Measurements from ENCODE around the gene SF3B1.
"Not testable (repeated sequence)": the region's sequence is repeated elsewhere in the genome, so short reads cannot be mapped to it uniquely, and the experiment has no call there.

SF3B1 gene

DNA sequence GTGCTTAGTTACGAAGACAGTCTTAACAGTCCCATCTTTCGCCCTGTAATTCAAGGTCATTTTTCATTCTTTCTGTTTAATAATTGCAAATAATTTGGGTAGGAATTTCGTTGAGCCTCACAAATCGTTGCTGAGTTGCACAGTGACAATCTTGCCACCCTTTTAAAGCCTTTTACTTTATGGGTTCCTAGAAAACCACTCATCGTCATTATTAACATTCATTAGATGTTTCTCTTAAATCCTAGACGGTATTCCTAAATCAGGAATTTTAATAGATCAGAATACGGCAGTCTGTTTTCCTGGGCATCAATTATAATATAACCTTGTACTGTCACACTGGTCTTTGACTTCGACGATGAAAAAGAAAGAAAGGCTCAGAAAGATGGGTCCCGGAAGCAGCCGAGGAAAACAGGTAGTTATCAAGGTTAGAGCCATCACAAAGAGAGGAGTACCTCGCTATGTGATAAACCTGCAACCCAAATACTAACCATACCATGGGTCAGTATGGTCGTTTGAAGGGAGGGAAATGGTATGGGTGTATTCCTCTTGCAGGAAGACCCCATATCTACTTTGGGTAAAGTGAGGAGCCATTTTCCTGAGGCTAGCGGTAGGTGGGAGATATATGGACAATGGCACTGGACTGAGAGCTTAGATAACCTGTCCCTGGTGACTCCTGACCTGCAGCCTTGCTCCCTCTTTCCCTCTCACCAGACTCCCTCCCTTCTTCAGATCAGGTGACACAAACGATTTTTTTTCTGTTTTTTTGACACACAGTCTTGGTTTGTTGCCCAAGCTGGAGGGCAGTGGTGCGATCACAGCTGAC lies 981 bp upstream of the SF3B1 start:
- peak; percentile 16 for DNase-seq

DNA sequence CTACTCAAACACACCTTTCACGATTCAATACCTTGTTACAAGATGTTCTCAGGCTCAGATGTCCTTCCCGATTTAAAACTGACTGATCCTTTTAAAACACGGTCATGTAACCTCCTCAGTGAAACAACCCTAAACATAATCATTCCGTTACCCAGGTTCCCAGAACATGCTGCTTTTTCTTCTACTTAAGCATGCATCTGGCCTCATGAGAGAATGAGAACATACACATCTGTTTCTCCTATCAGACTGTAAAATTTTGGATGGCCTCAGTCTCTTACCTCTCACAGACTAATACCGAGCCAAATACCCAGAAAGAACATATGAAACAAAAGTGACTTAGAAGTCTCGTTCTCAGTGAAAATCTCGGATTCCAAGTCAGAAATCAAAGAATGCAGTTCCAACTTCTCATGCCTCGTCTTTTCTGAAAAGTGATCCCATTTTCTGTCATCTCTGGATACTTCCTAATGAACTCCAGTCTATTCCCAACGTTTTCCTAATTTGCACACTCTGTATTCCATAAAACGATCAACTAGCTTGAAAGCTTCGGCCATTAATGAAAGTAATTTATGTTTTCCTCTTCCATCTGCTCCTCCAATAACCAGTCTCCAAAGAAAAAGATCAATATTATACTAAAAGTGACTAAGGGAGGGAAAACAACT lies 919 bp downstream of the SF3B1 start:
- no peak for DNase-seq

DNA sequence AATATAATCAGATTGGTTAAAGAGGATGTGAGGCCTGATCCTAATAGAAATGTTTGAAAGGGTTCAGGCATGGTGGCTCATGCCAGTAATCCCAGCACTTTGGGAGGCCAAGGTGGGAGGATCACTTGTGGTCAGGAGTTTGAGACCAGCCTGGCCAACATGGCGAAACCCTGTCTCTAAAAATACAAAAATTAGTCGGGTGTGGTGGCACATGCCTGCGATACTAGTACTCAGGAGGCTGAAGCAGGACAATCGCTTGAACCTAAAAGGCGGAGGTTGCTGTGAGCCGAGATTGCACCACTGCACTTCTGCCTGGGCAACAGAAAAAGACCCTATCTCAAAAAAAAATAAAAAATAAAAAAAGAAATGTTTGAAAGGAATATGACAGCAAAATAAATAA lies 2.3 kb downstream of the SF3B1 start:
- DNase-seq, result not testable (repeated sequence)

DNA sequence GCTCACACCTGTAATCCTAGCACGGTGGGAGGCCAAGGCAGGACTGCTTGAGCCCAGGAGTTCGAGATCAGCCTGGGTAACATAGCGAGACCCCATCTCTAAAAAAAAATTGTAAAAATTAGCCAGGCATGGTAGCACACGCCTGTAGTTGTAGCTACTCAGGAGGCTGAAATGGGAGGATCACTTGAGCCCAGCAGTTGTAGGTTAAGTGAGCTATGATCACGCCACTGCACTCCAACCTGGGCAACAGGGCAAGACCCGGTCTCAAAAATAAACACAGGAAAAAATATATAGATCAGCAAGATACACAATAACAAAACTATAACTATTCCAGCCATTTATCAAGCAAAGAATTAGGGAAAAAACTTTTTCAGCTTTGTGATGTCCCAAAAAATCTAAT lies 3.0 kb downstream of the SF3B1 start:
- no peak for DNase-seq

DNA sequence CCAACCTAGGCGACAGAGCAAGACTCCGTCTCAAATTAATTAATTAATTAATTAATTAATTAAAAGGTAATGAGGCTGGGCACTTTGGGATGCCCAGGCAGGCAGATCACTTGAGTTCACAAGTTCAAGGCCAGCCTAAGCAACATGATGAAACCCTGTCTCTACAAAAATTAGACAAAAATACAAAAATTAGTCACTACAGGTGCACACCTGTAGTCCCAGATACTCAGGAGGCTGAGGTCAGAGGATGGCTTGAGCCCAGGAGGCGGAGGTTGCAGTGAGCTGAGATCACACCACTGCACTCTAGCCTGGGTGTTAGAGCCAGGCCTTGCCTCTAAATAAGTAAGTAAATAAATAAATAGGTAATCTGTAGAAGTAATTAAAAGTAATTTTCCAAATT lies 6.8 kb downstream of the SF3B1 start:
- no peak for DNase-seq

DNA sequence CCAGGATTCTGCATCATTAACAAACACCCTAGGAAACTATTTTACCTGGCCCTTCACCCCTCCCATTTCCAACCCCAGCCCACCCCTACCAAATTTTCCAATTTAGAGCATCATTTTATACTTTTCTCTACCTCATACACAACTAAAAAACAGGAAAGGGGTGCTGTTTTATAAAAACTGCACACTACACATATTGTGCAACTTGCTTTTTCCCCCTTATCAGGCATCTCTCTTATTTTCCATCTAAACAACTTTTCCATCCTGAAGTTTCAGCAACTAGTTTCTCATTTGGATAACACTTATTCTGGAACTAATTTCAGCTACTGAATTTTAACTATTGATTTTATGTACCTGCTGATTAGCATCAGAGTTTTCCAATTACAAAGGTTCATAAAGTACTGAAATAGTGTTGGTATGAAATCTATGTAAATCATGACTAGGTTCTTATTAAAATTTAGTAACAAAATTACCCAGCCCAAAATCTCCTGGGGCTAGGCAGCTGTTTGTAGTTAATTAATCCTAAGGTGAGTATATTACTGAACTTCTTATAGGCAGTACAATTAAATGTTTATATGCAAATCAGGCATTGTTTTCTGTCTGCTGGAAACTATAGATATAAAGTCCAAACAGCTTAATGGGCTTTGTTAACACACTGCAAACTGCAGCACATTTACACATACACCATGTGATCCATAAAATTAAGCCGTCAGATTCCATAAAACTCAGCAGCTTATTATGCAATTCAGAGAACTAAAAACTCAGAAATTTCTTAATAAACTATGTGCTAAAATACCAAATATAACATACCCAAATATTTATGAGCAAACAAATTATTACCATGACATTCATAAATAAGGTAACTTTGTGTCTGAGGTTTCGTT lies 7.9 kb downstream of the SF3B1 start:
- DNase-seq, result no peak

DNA sequence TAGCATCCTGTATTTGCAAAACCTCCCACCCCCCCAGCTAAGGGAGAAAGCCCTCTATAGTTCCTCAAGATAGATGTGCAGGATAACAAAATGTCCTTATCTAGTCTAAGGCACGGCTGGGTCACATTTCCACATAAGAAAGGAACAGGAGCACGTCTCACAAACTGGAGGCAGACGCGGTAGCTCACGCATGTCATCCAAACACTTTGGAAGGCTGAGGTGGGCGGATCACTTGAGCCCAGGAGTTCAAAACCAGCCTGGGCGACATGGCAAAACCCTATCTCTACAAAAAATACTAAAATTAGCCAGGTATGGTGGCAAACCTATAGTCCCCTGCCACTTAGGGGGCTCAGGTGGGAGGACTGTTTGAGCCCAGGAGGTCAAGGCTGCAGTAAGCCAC lies 9.3 kb downstream of the SF3B1 start:
- DNase-seq, result no peak

DNA sequence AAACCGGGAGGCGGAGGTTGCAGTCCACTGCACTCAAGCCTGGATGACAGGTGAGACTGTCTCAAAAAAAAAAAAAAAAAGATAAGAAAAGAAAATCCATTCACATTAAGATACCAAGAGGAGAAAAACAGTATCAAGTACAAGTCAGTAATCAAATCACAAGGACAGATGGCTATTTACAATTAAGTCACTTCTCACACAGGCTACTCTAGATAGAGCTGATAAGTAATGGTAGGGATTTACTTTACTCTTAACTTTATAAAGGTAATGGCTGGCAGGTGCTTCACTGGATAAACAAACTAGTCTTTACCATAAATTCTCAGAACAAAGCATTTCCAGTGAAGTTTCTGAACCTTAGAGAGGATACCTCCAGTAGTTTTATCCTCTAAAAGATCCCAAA lies 11.5 kb downstream of the SF3B1 start:
- DNase-seq, result no peak

DNA sequence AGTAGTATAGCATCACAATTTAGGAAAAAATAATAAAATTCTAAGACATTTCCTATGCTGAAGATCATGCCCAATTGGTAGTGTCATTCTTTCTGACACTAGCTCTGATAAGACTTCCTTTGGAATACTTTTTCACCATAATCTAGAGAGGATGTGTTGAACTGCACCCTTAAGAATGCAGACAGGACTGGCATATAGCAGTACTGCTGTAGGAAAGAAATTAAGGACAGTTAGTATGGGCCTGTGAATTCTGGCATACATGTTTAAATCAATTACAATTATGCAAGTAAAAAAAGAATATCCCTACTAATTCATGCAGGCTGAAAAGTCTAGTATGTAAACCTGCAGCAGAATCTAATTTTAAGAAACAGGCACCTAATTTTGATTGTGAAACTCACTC lies 15.4 kb downstream of the SF3B1 start:
- no peak for DNase-seq

DNA sequence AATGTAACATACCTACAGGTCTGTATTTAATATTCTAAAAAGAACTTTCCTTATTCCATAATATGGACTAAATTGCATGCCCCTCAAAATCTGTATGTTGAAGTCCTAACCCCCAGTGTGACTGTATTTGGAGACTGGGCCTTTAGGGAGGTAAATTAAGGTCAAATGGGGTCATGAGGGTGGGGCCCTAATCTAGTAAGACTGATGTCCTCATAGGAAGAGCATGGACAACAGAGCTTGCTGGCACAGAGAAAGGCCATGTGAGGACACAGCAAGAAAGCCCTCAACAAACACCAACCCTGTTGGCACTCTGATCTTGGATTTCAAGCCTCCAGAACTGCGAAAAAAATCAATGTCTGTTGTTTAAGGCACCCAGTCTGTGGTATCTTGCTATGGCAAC lies 18.6 kb downstream of the SF3B1 start:
- DNase-seq, result no peak

DNA sequence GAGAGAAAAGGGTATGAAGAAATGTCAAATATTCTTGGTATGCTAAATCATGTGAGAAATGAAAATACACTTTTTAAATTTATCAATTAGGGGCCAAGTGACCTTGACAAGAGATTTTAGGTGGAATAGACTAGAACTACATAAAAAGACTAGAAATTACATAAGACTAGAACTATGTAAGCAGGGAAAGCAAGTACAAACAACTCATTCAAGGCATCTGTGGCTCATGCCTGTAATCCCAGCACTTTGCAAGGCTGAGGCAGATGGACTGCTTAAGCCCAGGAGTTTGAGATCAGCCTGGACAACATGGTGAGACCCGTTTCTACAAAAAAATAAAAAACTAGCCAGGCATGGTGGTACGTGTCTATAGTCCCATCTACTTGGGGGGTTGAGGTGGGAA lies 20.3 kb downstream of the SF3B1 start:
- no peak for DNase-seq

DNA sequence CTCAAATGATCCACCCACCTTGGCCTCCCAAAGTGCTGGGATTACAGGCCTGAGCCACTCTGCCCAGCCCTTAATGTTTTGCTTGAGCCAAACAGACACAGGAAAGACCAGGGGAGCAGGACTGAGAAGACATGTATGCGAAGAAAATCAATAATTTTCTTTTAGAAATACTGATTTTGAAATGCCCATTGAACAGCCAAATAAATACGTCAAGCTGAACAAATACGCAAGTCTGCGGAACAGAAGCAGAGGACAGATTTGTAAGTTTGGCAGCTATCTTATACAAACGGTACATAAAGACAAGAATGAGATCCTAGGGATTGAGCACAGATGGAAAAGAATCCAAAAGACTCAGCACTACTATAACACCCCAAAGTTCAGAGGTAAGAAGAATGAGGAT lies 20.8 kb downstream of the SF3B1 start:
- no peak for DNase-seq

DNA sequence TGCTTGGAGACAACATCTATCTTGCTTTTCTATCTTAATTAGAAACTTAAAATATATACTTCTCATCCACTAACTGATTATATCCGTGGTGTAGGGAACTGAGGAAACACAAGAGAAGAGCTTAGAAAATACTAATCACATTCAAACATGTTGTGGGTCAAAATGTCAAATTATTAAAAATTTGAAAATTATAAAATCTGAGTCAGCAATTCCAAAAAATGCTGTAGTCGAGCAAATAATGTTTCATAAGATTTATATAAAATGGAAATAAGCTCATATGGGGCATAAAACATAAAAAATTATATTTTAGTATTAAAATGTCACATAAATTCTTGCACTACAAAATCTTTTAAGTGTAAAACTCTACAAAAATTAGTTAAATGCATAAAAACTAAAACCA lies 29.2 kb downstream of the SF3B1 start:
- DNase-seq, result no peak

DNA sequence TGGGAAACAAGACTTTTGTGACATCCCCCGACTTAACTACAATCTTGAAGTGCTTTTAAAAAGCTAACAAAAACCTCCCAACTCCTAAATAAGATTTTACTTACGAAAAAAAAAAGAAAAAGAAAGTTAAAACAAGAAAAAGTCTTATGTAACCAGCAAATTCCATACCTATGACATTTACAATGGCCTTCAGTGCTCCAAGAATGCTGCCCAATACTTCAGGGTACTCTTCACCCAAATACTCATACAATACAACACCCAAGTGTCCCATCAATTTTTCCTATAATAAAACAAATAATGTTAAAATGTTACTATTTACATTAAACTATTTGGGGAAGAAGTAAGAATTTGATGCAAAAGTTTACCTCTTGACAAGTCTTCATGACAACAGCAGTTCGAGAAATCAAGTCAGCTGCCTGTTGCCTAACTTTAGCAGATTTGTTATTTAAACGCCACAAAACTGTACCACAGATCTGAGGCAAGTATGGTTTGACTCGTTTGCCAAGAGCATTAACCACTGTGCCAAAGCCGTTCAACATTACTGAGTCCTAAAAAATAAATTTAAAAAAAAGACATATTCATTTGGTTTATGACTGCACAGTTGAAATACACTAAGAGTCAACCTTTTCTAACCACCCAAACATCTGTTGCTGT lies 34.8 kb downstream of the SF3B1 start:
- no peak for DNase-seq

DNA sequence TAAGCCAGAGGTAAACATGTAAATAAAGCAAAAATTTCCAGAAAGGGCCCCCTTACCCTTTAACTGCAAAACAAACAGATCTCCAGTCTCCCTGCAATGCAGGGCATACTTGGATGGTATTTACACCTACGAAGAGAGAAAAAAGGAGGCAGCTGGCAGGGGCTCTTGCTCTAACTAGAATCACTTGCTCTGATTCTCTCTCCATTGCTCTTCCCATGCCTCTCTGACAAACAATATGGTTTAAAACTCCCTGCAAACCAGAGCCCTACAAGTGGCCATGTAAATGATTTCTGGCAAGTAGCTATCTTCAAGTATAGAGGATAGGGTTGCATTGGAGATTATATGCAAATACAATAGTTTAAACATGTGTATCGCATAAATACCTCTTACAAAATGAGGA lies 35.9 kb downstream of the SF3B1 start:
- DNase-seq, result no peak

DNA sequence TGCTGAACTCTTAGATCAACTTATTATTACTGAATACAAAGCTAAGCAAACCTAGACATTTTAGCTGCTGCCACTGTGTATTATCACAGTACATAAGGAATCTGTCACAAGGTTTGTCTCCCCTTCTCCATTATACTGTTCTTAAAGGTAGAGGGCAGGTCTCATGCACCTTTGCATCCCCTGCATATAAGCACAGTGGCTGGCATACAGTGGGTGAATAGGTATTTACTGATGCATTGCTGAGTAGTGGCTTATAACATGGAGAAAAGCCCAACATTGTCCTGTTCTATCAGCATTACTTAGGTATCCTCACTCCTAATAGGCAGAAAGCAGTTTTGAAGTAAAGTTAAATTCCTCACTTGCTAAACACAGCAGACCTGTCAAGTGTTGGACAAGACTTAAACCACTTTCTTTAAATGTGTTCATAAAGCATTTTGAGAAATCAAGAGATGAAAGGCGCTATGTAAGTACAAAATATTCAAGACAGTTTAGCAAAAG lies 43.6 kb downstream of the SF3B1 start:
- DNase-seq, result no peak

DNA sequence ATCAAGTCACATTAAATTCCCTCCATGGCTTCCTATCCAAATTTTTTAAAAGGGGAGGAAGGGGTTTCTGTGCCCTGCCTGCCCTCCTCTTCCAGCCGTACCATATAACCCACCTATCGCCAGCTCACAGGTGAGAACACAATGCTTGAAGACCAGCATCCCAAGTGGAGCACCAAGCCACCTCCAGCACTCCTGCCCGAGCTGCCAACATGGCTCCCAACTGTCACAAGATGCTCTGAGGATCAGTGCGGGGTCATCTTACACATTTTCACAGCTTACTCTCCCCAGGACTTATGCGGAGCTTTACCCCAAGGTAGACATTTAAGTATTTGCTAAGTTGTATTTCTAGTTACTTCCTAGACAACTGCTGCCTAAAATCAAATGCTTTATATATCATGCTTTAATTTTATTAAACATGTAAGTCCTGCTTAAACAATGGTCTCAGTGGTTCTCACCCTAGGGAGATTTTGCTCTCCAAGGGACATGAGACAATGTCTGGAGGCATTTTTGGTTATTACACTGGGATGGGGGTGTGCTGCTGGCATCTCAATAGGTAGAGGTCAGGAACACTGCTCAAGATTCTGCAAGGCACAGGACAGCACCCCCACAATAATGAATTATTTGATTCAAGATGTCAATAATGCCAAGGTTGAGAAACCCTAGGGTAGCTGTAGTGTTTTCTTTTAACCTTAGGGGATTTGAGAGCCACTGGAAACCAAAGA lies 45.8 kb downstream of the SF3B1 start:
- DNase-seq, result no peak

DNA sequence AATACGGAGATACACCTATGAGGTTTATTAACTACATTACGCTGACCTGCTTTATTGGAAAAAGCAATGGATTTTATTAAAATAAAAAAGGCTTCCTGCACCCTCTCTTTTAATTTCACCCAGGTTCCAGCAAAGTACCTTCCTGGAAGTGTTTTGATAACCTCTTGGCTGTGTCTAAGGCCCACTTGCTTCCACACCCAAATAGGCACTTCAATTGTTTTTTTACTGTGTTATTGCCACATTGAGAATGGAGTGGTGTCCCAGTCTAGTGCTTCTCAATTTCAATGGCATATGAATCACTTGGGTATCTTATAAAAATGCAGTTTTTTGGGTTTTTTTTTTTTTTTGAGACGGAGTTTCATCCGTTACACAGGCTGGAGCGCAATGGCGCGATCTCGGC lies 47.6 kb downstream of the SF3B1 start:
- no peak for DNase-seq

DNA sequence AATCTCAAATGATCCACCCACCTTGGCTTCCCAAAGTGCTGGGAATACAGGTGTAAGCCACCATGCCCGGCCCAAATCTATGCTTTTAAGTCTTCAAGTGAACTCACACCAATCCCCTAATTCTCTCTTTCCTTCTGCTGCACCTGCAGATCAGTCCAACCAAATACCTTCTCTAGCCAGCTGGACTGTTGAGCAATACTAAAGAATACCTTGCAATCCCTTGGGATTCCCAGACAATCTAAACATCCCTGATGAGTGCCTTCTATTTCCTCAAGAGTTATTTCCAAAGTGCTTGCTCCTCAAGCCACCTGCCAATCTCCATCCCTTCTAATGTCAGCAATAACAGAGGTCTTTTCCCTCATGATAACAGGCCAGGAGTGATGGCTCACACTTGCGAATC lies 48.6 kb downstream of the SF3B1 start:
- no peak for DNase-seq

DNA sequence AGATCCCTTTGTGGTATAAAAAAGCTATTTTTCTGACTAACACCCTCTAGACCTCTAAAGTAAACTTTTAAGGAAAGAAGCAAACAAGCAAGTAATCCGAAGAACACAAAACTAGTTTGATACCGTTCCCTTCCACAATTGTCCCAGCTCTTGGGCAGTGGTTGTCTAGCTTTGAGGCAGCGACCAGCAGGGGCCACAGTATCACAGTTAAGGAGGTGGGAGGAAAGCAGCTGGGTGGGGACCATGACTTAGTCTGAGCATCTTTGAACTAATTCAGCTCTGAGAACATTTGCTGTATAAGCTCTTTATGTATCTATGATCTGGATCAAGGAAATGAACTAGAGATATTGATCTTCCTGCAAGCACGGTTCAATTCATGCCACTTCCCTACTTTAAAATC lies 51.0 kb downstream of the SF3B1 start:
- no peak for DNase-seq

DNA sequence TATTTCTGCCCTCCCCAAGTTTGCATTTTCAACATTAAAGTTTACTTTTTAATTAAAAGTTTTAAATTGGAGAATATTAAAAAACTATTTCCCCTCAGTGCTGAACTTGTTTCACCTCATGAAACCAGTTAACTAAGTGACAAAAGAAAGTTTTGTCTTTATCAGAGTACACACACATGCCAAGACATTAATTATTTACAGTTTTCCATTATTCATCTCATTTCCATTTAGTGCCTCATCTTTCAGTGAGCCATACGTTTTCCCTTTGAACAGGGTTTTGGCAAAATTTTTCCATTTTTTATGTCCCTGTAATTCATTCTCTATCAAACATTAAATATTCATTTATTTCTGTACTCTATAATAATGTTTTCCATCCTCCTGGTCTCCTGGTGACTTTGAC lies 53.2 kb downstream of the SF3B1 start:
- no peak for DNase-seq

DNA sequence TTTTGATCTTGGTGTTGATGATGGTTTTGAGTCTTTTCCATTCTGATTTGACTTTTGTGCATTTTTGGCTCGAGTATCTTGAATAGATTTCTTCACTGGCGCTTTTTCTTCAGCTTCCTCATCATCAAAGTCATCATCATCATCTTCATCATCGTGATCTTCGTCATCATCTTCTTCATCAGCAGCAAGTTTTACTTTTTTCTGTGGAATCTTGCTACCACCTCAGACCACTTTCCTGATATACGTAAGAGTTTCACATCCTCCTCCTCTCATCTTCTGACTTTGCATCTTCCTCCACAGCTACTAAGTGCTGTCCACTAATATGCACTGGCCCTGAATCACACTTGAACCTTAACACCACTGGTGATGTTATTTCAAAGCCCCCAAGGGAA lies 54.9 kb downstream of the SF3B1 start:
- not testable (repeated sequence) for DNase-seq
